ENCODE data around the gene CNFN.

Gene CNFN

DNA sequence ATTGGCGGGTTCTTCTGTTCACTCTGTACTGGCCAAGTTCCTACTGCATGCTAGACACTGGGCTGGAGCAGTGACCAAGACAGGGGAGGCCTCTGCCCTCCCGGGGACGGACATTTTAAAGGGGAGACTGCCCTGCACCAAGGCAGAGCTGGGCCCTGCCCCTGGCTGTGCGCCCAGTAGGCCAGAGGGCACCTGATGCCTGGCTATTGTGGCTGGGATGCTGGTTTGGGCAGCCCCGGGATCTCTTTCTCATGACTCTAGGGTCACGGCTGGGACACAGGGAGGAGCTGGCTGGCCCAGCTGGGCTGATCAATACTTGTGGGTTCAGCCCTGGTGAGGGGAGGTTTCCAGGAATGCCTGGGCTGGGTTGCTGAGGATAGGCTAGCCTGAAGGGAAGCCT lies 19.4 kb upstream of the CNFN start:
- DNase-seq (ENCODE audit: low read depth, low spot score) = no peak

DNA sequence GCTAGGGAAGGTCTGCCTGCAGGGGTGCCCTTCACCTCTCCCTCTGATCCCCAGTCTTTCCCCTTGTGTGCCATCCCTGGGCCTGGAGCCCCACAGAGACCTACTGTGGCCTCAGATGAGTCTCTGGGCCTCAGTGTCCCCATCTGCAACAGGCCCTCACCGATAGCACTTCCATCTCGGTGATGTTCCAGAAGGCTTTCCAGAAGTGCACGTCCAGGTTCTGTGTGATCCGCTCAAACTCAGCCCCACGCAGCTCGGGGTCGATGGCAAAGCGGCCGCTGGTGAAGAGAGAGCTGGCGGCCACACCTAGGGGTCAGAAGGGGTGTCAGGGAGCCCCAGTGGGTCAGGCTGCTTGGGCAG lies 17.7 kb upstream of the CNFN start:
- DNase-seq (ENCODE audit: low read depth, low spot score) = no peak

DNA sequence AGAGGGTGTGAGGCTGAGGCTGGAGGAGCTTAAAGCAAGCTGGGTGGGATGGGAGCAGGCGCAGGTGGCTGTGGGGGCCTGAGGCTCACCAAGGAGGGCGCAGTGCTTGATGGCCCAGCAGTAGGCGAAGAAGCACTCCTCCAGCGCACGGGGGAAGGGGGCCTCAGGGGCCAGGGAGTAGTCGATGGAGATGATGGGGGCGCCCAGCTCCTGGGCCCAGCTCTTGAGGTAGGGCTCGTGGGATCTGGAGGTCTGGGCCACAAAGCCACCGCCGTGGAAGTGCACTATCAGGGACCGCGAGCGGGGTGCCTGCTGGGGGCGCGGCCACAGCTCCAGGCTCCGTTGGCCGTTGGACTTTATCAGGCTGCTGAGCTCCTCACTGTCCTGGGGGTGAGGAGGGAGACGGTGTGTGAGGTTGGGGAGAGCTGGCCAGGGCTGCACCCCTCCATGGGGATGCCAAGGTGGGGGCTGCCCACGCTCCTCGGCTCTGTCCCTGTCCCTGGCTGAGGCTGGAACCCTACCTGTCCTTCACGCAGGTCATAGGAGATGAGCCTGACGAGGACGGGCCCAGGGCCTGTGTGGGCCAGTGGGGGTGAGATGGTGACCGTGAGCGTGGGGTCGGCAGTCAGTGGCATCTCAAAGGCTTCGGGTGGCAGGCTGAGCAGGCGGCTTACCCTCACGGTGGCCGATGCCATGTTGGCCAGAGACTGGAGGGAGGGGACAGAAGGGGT lies 17.2 kb upstream of the CNFN start:
- DNase-seq (ENCODE audit: low read depth, low spot score) = no peak

DNA sequence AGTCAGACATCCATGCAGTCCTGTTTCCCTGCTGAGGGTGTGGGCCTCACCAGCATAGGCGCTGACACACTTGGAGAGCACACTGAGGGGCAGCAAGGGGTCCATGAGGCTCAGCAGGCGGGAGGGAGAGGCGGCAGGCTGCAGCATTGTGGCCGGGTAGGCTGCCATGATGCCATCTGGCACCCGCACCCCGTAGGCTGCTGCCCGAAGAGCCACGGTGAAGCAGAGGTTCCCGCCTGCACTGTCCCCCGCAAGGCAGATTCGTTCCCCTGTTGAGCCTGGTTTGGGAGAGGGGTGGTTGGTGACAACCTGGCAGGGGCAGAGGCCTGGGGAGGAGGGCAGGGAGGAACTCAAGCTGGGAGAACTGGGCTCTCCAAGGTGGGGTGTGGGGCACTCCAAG lies 16.0 kb upstream of the CNFN start:
- no peak for DNase-seq (ENCODE audit: low read depth, low spot score)

DNA sequence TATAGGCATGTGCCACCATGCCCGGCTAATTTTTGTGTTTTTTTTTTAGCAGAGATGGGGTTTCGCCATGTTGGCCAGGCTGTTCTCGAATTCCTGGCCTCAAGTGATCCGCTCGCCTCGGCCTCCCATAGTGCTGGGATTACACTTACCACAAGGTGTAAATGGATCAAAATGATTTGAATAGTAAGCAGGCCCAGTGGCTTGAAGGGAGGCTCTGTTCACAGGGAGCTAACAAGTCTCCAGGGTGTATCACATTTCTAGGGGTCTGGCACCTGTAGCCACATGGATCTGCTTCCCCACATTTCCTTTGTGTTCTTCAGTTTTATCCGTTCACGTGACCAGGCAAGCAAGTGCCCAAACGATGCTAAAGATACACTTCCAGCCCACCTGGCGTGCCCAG lies 13.5 kb upstream of the CNFN start:
- DNase-seq (ENCODE audit: low read depth, low spot score) = no peak

DNA sequence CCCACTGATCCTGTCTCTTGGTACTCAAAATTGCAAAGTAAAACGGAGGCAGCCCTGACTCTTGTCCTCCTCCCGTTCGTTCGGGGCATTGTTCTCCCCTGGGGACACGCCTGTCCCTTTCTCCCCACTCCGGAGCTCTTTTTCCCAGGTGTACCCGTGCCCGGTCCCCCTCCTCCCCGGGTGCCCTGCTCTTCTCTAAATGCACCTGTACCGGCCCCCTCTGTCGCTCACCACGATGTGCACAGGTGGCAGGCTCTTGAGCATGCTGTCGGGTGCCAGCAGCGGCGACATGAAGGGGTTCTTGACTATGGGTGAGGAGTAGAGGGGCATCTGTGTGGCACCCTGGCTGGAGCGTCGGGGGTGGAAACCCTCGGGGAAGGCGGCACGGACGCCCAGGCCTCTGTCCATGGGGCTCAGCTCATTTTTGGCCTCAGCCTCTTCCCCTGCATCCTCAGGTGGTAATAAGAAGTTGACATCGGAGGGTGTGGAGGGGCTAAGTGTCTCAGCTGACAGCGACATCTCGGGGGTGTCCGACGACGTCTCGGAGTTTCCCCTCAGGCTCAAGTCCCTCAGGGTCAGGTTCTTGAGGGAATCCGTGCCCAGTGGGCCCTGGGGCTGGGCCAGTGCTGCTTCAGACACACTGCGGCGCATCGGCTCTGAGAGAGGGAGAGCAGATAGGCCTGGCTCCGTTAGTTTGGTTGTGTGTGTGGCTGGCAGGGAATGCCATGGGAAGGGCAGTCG lies 12.4 kb upstream of the CNFN start:
- no peak for DNase-seq (ENCODE audit: low read depth, low spot score)

DNA sequence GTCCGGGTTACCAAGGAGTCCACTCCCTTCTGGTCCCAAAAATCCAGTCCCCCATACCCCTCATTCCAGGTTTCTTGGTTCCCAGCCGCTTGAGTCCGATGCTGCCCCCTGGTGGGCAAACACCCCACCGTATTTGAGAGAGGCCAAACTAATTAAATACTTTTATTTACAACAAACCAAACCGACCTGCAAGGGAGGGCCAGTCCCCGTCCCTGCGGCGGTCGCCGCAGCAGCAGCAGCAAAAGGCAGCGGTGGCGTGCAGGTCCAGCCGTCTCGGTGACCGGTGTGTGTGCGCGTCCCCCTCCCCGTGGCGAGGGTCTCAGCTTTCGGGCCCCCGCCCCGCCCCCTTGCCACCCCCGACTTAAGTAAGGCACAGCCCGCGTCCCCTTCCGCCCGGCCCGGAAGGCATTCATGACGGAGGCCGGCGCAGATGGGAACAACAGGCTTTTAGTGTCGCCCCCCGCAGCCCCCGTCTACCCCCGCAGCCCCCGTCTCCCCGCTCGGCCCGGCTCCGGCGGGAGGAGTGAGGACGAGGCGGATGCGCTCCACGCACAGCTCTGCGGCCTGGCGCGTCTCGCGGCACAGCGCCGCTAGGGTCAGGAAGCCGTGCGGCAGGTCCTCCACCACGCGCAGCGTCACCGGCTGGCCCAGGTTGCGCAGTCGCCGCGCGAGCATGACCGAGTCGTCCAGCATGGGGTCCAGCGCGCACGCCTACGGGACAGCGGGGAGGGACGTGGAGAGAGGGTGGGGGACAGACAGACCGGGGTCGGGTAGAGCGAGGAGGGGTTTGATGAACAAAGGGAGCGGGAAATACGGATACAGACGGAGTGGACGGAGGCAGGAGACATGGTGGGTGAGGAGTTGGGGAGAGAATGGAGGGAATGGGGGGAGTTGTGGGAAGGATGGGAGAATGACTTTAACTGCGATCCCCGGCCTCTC lies 11.5 kb upstream of the CNFN start:
- peak; percentile 55 for DNase-seq (ENCODE audit: low read depth, low spot score)

DNA sequence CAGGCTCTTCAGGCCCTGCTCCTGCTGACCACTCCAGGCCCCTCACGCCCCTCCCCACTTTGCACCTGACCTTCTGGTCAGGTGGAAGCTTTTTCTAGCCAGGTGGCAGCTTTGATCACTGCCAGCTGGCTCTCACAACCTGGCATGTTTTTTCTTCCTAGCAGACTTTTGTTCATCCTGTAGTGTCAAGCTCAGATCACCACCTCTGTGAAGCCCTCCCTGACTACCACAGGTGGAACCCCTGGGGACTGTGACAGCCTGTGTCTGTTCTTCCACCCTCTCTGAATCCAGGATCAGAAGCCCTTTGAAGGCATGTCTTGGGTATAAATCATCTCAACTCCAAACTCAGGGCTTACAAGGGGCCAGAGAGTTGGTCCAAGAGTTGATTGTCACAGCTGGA lies 10.3 kb upstream of the CNFN start:
- no peak for DNase-seq (ENCODE audit: low read depth, low spot score)

DNA sequence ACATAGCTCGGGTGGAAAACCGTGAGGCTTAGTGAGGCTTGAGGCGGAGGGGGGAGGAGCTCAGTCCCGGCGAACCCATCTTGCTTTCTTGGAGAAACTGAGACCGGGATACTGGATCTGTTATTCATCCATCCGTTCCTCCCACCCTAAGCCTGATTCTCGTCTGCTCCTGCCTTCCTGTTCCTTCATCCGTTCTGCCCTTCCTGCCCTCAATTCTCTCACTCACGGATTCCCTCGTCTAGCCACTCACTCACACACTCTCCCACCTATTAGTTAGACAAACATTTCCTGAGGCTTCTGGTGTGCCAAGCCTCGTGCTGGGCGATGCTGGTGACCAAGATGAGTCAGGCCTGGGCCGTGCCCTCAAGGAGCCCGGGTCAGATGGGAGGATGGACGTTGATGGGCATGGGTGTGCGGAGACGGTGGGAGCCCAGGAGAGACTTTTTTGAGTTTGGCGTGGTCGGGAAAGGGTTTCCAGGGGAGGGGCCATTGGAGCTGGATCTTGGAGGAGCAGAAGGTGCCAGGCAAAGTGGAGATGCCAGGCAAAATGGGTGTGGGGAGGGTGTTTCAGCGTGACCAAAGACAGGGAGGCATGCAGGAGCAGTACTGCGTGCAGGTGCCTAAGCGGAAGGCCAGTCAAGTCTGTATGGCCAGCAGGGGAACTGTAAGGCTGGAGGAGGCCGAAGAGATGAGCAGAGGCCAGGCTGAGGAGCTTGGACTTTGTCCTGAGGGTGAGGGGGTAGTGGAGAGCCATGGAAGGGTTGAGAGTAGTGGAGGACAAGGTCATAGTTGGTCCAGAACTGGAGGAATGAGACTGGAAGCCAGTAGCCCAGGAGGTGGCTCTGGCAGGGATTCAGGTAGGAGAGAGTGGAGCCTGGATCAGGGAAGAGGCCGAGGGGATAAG lies 7.4 kb upstream of the CNFN start:
- DNase-seq (ENCODE audit: low read depth, low spot score) = no peak

DNA sequence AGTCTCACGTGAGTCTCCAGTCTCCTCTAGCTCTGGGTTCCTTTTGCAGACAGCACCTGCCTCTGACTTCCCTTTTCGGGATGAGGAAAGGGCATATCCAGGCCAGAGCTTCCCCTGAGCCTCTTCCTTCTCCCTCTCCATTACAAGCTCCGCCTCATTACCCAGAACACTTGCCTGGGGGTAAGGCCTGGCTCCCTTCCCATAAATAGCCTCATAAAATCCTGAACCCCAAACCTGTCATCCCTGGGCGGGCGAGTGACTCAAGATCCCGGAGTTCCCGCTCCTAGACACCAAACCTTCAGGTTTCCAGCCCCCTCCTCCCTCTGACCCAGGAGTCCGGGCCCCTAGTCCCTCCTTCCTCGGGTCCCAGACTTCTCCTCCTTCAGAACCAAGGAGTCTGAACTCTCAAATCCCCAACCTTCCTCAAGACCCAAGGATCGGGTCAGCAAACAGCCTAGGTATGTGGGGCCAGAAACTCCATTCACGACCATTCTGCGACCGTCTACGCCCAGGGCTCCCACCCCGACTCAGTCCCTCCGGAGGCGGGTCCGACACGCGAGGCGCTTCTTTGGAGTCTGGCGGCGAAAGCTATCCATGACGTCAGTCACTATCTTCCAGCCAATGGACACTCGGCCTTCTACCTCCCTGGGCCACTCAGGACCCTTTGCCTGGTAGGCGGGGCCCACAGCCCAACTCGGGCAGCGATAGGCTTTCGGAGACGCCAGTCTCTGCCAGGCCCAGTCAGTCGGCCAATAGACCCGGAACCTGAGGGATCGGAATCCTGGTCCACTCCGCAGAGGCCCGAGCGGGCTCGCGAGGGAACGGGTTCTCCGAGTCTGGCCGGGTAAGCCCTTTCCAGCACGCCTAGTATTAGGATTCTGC lies 6.5 kb upstream of the CNFN start:
- DNase-seq (ENCODE audit: low read depth, low spot score) = peak; percentile 83

DNA sequence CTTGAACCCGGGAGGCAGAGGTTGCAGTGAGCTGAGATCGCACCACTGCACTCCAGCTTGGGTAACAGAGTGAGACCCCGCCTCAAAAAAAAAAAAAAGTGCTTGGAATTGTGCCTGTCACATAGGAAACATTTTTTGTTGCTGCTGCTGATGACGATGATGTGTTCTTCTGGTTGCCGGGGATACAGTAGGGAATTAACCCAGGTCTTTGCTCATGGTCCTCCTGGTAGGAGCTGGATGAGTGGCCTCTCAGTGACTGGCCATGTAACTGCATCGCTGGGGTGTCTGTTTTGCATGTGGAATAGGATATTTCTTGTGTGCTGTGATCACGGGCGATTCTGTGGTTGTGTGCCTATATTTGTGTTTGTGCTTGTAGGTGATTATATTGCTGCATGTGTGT lies 4.7 kb upstream of the CNFN start:
- DNase-seq (ENCODE audit: low read depth, low spot score) = no peak

DNA sequence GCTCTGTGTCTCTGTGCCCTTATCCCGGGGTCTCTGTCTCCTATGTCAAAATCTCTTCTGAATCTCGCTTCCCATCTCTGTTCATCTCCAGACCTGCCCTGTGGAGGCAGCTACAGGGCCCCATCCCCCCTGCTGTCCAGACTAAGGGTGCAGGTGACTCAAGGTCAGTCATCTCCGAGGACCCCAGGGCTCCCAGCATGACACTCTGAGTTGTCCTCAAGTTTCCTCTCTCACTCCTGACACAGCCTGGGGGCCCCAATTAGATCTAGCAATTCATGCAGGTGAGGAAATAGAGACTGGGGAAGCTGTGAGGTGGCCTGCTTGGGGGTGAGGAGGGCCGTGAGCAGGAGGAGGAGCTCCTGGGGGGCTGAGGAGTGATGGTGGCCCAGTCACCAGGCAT lies 2.1 kb upstream of the CNFN start:
- DNase-seq (ENCODE audit: low read depth, low spot score) = no peak

DNA sequence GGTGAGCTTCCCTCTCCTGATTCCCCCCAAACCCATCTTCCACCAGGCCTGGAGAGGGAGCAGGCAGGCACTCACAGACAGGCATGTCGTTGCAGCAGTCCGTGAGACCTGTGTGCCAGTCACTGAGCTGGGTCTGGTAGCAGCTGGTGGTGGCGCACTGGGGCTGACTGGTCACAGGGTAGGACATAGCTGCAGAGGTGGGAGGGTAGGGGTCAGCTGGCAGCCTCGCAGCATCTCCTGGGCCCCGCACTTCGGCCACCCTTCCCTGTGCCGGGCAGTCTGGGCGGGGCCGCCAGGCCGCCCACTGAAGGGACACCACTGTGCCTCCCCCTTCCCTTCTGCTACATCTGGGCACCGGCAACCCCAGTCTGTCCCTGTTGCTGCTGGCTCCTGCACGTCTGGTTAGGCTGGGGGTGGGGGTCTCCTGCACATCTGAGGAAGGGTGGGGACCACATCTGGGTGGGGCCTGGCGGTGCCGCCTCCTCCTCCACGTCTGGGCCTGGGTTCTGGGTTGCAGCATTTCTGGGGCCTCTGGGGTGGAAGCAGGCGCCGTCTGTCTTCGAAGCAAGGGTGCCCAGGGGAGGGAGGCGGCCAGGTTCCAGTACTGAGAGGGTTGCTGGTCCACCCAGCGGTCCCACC lies 1.1 kb downstream of the CNFN start:
- DNase-seq (ENCODE audit: low read depth, low spot score) = no peak

DNA sequence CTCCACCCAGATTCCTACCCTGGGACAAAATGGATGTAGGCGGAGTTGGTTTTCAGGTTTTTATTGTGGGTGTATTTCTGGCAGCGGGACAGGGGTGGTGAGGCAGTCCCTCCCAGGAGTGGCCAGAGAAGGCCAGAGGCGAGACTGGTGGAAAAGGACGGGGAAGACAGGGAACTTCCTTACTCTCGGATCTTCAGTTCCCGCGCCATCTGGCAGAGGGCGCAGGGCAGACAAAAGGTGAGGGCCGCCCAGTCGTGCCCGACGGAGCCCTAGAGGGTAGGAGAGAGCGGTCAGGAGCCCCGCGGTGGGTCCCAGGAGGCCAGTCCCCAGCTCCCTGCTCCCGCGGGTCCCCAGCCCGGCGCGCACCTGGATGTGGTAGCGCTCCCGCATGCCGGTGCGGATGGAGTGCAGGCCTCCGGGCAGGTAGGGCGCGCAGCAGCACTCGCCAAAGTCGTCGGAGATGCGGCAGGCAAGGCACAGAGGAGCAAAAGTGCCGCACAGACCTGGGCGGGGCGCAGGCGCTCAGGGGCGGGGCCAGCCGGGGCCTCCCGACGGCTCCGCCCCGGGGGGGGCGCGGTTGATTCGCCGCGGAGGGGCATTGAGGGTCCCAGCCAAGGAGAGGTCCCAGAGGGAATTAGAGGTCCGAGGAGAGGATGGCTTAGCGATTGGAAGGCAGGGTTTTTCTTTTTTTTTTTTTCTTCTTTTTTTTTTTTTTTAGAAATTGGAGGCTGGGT lies 3.0 kb downstream of the CNFN start:
- peak; percentile 13 for DNase-seq (ENCODE audit: low read depth, low spot score)

DNA sequence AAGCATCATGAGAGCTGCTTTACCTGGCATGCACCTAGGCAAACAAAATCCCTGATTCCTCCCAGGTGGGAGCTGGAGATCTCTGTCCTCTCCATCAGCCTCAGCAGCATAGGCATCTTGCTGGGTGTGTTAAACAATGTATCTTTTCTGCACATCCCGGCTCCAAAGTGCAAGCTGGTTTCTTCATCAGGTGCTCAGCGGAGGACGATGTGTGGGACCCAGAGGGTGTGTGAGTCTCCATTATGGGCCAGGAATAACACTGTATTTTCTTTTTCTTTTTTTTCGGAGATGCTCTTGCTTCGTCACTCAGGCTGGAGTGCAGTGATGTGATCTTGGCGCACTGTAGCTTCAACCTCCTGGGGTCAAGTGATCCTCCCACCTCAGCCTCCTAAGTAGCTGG lies 9.9 kb downstream of the CNFN start:
- DNase-seq (ENCODE audit: low read depth, low spot score) = no peak

DNA sequence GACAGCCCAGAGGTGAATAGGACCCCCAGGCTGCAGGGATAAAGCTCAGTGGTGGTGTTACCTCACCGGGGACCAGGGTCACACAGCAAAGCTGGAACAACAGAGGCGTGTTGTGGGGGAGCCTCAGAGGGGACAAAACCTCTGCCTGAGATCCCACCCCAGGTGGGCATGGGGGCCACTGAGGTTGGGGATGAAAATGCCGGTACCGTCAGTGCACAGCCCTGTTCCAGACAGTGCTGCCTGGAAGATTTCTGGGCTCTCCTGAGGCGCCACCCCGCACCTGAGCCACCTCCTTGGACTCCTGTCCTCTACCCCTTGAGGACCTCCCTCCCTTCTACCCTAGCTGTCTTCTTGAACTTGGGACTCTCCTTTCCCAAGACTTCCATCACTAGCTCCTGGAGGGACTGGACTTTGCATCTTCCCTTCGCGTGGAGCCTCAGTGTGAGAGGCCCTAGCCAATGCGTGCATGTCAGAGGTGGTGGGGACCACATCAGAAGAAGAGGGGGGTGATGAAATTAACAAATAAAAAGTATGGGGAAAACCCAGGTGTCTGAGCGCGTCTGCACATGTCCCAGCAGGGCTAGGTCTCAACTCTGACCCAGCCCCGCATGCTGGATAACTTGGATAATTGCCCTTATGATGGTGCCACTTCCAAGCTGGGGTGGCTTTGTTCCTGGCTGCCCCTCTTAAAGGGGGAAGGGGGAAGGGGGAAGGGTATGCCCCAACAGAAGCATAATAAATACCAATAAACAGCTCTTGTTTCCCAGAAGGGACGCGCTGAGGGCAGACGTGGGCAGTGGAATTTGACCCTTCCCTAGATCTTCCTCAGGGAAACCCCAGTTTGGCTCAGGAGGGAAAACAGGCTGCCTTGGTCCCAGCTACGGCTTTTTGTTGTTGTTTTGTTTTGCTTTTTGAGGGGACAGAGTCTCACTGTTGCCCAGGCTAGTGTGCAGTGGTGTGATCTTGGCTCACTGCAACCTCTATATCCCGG lies 11.6 kb downstream of the CNFN start:
- DNase-seq (ENCODE audit: low read depth, low spot score) = no peak

DNA sequence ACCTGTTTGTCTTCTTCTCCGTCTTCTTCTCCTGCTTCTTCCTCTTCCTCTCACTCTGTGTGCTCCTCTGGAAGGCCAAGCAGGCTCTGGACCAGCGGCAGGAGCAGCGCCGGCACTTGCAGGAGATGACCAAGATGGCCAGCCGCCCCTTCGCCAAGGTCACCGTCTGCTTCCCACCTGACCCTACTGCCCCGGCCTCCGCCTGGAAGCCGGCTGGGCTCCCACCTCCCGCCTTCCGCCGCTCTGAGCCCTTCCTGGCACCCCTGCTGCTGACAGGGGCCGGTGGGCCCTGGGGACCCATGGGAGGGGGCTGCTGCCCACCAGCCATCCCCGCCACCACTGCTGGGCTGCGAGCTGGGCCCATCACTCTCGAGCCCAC lies 13.9 kb downstream of the CNFN start:
- DNase-seq (ENCODE audit: low read depth, low spot score) = no peak
